PFSK-1 (cell line): ENCODE measurements around the gene PRR15L.

Experiments
- POLR2AphosphoS5 ChIP-seq: IDR thresholded peaks from 2 replicates; pipeline ENCODE4 v1.6.1; 2012; ENCODE audit warnings: low read depth, mild to moderate bottlenecking, control low read depth, low read length, moderate library complexity
- REST ChIP-seq, 2 experiments: IDR thresholded peaks; 2 replicates each; pipeline versions ENCODE4 v1.6.1 to v1.8.0; 2011 to 2012; ENCODE audit warnings: low read depth in 2 of 2, low read length in 2 of 2, control low read depth in 1 of 2, inconsistent platforms in 1 of 2, mild to moderate bottlenecking in 1 of 2, moderate library complexity in 1 of 2; ENCODE audit not compliant: insufficient read depth in 1 of 2
- SIN3A ChIP-seq: IDR thresholded peaks from 2 replicates; pipeline ENCODE4 v1.6.1; 2012; ENCODE audit warnings: mild to moderate bottlenecking, low read length, moderate library complexity, borderline replicate concordance; ENCODE audit not compliant: insufficient read depth
- TAF1 ChIP-seq: IDR thresholded peaks from 2 replicates; pipeline ENCODE4 v1.6.1; 2012; ENCODE audit warnings: low read length, control low read depth, borderline replicate concordance; ENCODE audit not compliant: insufficient read depth

GRCh38 chr17:47980541-47980940 lies 22.9 kb upstream of the PRR15L start:
- TF ChIP-seq SIN3A (no peak), POLR2AphosphoS5 (no peak), REST (IDR thresholded peaks at IDR 0.05; ENCODE audit: insufficient read depth in 1 of 2, low read depth in 2 of 2, low read length in 2 of 2) (no peak), TAF1 (no peak)
